ENCODE measurements around the gene PLXND1.

GRCh38 chr3:129609591-129610182 is 3.2 kb upstream of the PLXND1 start:
- TF ChIP-seq CTCF (IDR thresholded peaks at IDR 0.05) (no peak), POLR2A (IDR thresholded peaks at IDR 0.05) (no peak)

All from adrenal gland (tissue), 5 donors.